Measurements from ENCODE around the gene CDX1.
"Not testable (repeated sequence)": the region's sequence is repeated elsewhere in the genome, so short reads cannot be mapped to it uniquely, and the experiment has no call there.

The CDX1 gene

DNA sequence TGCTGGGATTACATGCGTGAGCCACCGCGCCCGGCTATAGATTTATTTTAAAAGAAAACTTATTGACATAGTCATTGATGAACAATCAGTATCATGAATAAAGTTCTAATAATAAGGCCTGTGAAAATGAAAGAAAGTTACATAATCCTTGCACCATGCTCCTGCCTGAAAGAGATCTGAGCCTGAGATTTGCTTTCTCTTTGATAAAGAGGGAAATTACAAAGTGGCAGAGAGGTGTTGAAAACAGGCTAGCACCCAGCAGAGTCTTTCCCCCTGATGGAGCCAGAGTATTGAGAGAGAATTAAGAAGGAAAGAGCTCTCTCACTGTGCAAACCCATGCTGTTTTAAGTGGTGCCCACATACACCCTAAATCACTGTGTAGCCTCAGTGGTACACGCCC lies 60.5 kb downstream of the CDX1 start:
- H3K4me3 ChIP-seq (ENCODE audit: control insufficient read depth, low read depth, low read length): no peak overlapping the region
- DNase-seq (ENCODE audit: low read depth): no peak
- no peak for TF ChIP-seq CTCF (IDR thresholded peaks at IDR 0.05; ENCODE audit: control insufficient read depth, insufficient read depth, low read depth, low read length, missing control alignments)

DNA sequence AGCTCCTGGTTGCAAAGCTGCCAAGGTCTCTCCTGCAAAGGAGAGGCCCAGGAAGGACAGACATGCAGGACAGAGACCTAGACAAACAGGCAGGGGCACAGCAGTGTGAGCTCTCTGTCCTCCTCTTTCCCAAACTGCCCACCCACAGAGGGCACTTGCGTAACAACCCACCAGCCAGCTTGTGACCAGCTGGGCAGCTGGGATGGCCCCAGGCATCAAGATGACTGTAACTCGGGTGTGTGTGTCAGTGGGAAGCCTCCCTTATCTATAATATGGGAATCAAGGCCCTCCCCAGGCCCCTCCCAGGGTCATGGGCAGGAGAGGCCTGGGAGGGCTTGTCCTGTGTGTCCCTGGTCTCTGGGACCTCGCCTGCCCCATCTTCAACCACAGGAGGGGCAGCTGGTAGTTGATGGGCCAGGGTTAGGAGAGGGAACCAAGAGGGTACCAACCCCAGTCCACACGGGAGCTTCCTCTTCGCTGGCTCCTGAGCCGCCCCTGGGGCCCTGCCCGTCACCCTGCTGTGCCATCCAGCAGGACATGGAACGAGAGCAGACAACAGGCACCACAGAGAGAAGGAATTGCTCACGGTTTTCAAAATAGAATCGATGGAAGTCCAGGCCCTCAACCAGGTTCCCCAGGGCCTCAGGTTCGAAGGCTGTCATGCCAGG lies 61.2 kb downstream of the CDX1 start:
- TF ChIP-seq CTCF (IDR thresholded peaks at IDR 0.05; ENCODE audit: control insufficient read depth, insufficient read depth, low read depth, low read length, missing control alignments): no peak
- H3K4me3 ChIP-seq (ENCODE audit: control insufficient read depth, low read depth, low read length): no peak overlapping the region
- DNase-seq (ENCODE audit: low read depth): peak; percentile 46

DNA sequence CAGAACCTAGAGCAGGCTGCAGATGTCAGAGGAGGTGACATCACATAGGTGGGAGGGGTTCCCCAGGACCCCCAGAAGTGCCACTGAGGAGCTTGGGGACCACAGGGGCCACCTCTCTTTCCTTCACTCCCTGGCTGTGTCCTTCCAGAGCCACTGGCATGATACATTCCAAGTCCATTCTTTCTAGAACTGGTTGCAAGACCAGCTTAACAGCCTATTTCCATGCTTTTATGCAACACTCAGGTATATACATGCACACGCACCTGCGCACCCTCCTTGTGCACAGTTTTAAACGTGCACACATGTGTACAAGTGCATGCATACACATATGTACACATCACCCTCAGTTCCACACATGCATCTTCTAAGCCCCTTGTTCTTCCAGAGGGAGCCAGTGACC lies 63.0 kb downstream of the CDX1 start:
- no peak overlapping the region for H3K4me3 ChIP-seq (ENCODE audit: control insufficient read depth, low read depth, low read length)
- no peak for TF ChIP-seq CTCF (IDR thresholded peaks at IDR 0.05; ENCODE audit: control insufficient read depth, insufficient read depth, low read depth, low read length, missing control alignments)
- DNase-seq (ENCODE audit: low read depth): no peak

DNA sequence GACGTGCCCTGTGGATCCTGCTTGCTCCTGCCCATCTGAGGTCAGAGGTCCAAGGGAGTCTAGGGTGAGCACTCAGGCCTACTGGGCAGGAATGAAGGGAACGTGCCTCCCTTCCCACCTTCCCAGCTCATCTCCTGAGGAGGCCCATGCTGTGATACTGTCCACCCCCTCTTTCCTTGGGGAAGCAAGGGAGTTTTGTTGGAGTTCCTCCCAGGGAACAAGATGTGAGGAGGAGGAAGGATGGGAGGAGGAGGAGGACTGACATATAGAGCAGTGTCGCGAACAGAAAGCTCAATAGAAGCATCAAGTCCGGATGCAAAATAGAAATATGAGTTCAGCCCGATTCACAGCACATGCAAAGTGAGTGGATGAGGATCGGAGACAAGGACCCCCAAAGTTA lies 64.3 kb downstream of the CDX1 start:
- H3K4me3 ChIP-seq (ENCODE audit: control insufficient read depth, low read depth, low read length): no peak overlapping the region
- TF ChIP-seq CTCF (IDR thresholded peaks at IDR 0.05; ENCODE audit: control insufficient read depth, insufficient read depth, low read depth, low read length, missing control alignments): no peak
- DNase-seq (ENCODE audit: low read depth): no peak

DNA sequence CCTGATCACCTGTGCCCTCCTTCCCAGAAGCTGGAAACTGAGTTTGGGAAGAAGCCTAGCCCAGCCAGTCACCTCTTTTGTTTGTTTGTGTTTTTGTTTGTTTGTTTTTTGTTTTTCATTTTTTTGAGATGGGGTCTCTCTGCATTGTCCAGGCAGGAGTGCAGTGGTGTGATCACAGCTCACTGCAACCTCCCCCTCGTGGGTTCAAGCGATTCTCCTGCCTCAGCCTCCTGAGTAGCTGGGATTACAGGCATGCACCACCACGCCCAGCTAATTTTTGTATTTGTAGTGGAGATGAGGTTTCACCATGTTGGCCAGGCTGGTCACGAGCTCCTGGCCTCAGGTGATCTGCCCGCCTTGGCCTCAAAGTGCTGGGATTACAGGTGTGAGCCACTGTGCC lies 67.1 kb downstream of the CDX1 start:
- not testable (repeated sequence) for H3K4me3 ChIP-seq (ENCODE audit: control insufficient read depth, low read depth, low read length); DNase-seq (ENCODE audit: low read depth)

Data from AG09309 (cell line).